ENCODE data around the gene ARSG.

DNA sequence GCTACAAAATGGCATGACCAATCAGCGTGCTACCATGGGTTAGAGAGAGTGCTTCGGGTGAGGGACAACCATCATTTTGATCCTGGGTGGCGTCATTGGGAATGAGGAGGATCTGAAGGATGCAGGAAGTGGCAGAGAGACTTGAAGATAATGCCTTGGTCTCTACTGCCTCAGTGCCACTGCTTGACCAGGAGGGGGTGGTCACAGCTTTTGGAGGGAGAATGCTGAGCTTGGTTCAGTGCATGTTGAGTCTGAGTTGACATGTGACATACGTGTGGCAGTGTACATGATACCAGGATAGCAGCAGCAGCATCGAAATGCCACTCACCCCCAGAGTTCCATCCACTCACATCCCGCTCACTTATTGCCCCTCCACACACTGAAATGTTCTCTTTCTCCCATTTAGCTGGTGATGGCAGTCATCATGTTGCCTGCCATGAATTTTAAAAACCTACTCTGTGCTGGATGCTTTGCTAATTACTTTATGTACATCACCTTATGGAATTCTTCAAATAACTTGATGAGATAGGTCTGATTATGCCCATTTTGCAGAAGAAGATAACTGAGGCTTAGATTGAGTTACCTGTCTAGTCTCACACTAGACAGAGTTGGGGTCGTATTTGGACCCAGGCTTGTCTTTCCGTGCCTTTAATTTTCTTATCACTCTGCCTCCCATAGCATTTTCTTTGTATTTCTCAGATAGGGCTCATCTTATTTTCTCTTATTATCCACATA, 36.7 kb downstream of the ARSG start:
- TF ChIP-seq EZH2phosphoT487 (IDR thresholded peaks at IDR 0.05; ENCODE audit: unreplicated experiment) (no peak), EZH2 (IDR thresholded peaks at IDR 0.05; ENCODE audit: low read depth, unreplicated experiment) (no peak), ZNF331 (CRISPR knock-in tag; IDR thresholded peaks at IDR 0.05; ENCODE audit: low read depth) (no peak), STAT1 (IDR thresholded peaks at IDR 0.05; ENCODE audit: unreplicated experiment) (no peak), ZNF114 (CRISPR knock-in tag; IDR thresholded peaks at IDR 0.05) (no peak)
- TF ChIP-seq, protein P1, sequence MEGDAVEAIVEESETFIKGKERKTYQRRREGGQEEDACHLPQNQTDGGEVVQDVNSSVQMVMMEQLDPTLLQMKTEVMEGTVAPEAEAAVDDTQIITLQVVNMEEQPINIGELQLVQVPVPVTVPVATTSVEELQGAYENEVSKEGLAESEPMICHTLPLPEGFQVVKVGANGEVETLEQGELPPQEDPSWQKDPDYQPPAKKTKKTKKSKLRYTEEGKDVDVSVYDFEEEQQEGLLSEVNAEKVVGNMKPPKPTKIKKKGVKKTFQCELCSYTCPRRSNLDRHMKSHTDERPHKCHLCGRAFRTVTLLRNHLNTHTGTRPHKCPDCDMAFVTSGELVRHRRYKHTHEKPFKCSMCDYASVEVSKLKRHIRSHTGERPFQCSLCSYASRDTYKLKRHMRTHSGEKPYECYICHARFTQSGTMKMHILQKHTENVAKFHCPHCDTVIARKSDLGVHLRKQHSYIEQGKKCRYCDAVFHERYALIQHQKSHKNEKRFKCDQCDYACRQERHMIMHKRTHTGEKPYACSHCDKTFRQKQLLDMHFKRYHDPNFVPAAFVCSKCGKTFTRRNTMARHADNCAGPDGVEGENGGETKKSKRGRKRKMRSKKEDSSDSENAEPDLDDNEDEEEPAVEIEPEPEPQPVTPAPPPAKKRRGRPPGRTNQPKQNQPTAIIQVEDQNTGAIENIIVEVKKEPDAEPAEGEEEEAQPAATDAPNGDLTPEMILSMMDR (conservative IDR thresholded peaks at IDR 0.05; ENCODE audit: low read depth in 2 of 2), result peak; percentile 13 to 55; a peak in 2 of 4 replicates
- TF ChIP-seq, protein P2, sequence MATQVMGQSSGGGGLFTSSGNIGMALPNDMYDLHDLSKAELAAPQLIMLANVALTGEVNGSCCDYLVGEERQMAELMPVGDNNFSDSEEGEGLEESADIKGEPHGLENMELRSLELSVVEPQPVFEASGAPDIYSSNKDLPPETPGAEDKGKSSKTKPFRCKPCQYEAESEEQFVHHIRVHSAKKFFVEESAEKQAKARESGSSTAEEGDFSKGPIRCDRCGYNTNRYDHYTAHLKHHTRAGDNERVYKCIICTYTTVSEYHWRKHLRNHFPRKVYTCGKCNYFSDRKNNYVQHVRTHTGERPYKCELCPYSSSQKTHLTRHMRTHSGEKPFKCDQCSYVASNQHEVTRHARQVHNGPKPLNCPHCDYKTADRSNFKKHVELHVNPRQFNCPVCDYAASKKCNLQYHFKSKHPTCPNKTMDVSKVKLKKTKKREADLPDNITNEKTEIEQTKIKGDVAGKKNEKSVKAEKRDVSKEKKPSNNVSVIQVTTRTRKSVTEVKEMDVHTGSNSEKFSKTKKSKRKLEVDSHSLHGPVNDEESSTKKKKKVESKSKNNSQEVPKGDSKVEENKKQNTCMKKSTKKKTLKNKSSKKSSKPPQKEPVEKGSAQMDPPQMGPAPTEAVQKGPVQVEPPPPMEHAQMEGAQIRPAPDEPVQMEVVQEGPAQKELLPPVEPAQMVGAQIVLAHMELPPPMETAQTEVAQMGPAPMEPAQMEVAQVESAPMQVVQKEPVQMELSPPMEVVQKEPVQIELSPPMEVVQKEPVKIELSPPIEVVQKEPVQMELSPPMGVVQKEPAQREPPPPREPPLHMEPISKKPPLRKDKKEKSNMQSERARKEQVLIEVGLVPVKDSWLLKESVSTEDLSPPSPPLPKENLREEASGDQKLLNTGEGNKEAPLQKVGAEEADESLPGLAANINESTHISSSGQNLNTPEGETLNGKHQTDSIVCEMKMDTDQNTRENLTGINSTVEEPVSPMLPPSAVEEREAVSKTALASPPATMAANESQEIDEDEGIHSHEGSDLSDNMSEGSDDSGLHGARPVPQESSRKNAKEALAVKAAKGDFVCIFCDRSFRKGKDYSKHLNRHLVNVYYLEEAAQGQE (IDR thresholded peaks at IDR 0.05; ENCODE audit: unreplicated experiment), result no peak
